T-cell (primary cell): ENCODE measurements around the gene DAGLB. TPM values are rescaled to one million over a fixed set of nuclear protein-coding genes. Genes with fewer than 3 reads are reported as not detected.
A peak's percentile ranks its signal among the peaks of the same experiment; 100 is the strongest.

Experiments
- ATAC-seq, 4 experiments: fragments of 200-7000 bp in 3 of 4; fragments of 150-1000 bp in 1 of 4; cut with Tn5 transposase; replicated peaks in 1 of 4; 1 replicate in 3 of 4; 2 replicates in 1 of 4; pipeline ENCODE4 v1.10.0; 2021; ENCODE audit warnings: moderate library complexity in 3 of 4, mild to moderate bottlenecking in 2 of 4, moderate number of reproducible peaks in 1 of 4
- CTCF ChIA-PET, 2 donors: fragments of 300-600 bp; sonication (Branson Sonifier 250); formaldehyde crosslinking; loops; one replicate each; lab custom pipeline; 2022; ENCODE audit warnings: antibody characterized with exemption in 2 of 2; lab: Charles Lee
- POLR2A ChIA-PET, 2 donors: fragments of 300-600 bp; sonication (Branson Sonifier 250); formaldehyde crosslinking; loops; one replicate each; lab custom pipeline; 2022; ENCODE audit warnings: antibody characterized with exemption in 2 of 2; lab: Charles Lee
- DNase-seq, 35 experiments: peaks; one replicate each; pipeline versions ENCODE4 v3.0.0 to v3.0.0-alpha.2; 2013 to 2023
- H3K27ac ChIP-seq: one replicate; pipeline ENCODE4 v1.5.1; 2013; ENCODE audit warnings: low read length
- H3K27me3 ChIP-seq, 2 experiments: replicated peaks in 1 of 2; 1 replicate in 1 of 2; 2 replicates in 1 of 2; pipeline versions ENCODE4 v1.6.1 to v1.7.0; 2013; ENCODE audit warnings: low read length in 1 of 2, mixed read lengths in 1 of 2; ENCODE audit not compliant: control insufficient read depth in 2 of 2, insufficient read depth in 2 of 2; ENCODE audit errors: extremely low read depth in 1 of 2
- H3K36me3 ChIP-seq, 2 donors: 1 replicate in 1 of 2; 2 replicates in 1 of 2; pipeline versions ENCODE4 v1.6.1 to v1.7.0; 2013; ENCODE audit warnings: low read length in 1 of 2; ENCODE audit not compliant: control insufficient read depth in 2 of 2, insufficient read depth in 1 of 2; ENCODE audit errors: extremely low read depth in 1 of 2
- H3K4me1 ChIP-seq, 2 experiments: 1 replicate in 1 of 2; 2 replicates in 1 of 2; pipeline versions ENCODE4 v1.6.1 to v1.7.0; 2013; ENCODE audit warnings: low read length in 2 of 2, mixed read lengths in 1 of 2; ENCODE audit not compliant: insufficient read depth in 2 of 2, control insufficient read depth in 1 of 2; ENCODE audit errors: extremely low read depth in 1 of 2
- H3K4me3 ChIP-seq, 2 donors: 1 replicate in 1 of 2; 2 replicates in 1 of 2; pipeline versions ENCODE4 v1.5.1 to v1.7.0; 2013; ENCODE audit warnings: mild to moderate bottlenecking in 2 of 2, low read length in 1 of 2, moderate library complexity in 1 of 2; ENCODE audit not compliant: control insufficient read depth in 1 of 2; ENCODE audit errors: extremely low read depth in 1 of 2
- H3K9me3 ChIP-seq: 2 replicates; pipeline ENCODE4 v1.7.0; 2013
- H3K27ac Mint-ChIP-seq, 2 donors: one replicate each; pipeline ENCODE4 v1.8.0; 2020 to 2021; ENCODE audit warnings: mild to moderate bottlenecking in 2 of 2, mixed read lengths in 2 of 2
- H3K27me3 Mint-ChIP-seq, 2 donors: one replicate each; pipeline ENCODE4 v1.8.0; 2021 to 2022; ENCODE audit warnings: mixed read lengths in 2 of 2
- H3K36me3 Mint-ChIP-seq: one replicate; pipeline ENCODE4 v1.8.0; 2021; ENCODE audit warnings: mixed read lengths
- H3K4me1 Mint-ChIP-seq, 3 donors: one replicate each; pipeline ENCODE4 v1.8.0; 2020 to 2022; ENCODE audit warnings: mixed read lengths in 3 of 3, mild to moderate bottlenecking in 1 of 3
- H3K4me3 Mint-ChIP-seq, 3 donors: one replicate each; pipeline ENCODE4 v1.8.0; 2020 to 2022; ENCODE audit warnings: mild to moderate bottlenecking in 3 of 3, mixed read lengths in 3 of 3, moderate library complexity in 3 of 3
- H3K9me3 Mint-ChIP-seq, 3 donors: one replicate each; pipeline ENCODE4 v1.8.0; 2020 to 2022; ENCODE audit warnings: mixed read lengths in 3 of 3
- WGBS: methylation state at CpG from one replicate; pipeline ENCODE4 v1.1.5; 2013; ENCODE audit warnings: missing lambda C conversion rate; ENCODE audit not compliant: insufficient coverage; 5-methylcytosine and 5-hydroxymethylcytosine counted together
- total RNA-seq, 35 experiments: library from RNA in 6 of 35; stranded (reverse) in 6 of 35; fragments of 120-200 nt in 1 of 35; gene quantifications; one replicate each; pipeline versions ENCODE4 v1.2.1 to v1.2.4 and lab custom pipeline; 2013 to 2026

DAGLB gene
- total RNA-seq, 5 donors from 2014 or later (not counting 1 experiment from before 2014, with no cell fraction given), result 23.9 to 45.0 (median 38.9) TPM

GRCh38 chr7:6422095-6422494 is 25.7 kb downstream of the DAGLB start:
- peaks cover 26% of the 10 kb centered on the region for H3K36me3 Mint-ChIP-seq
- no peak overlapping the region for H3K27ac ChIP-seq
- ATAC-seq (no peak), DNase-seq (no peak)
- no peaks in the 10 kb centered on the region for H3K27me3 ChIP-seq
- no peaks in the 10 kb centered on the region for H3K9me3 Mint-ChIP-seq
- H3K4me1 Mint-ChIP-seq, result peaks cover 0 to 13% (median 4%) of the 10 kb centered on the region in 3 donors
- POLR2A ChIA-PET, result no interaction called here
- no peak overlapping the region for H3K27ac Mint-ChIP-seq
- peak overlapping the region in 1 of 3 donors; percentile 5 for H3K4me3 Mint-ChIP-seq
- whole genome bisulfite sequencing, result 96% methylated on average over 7 of the region's 16 CpGs
- CTCF ChIA-PET, result no interaction called here
- peaks cover 2 to 44% of the 10 kb centered on the region in 2 donors for H3K36me3 ChIP-seq
- no peak overlapping the region for H3K4me3 ChIP-seq
- no peaks in the 10 kb centered on the region for H3K9me3 ChIP-seq
- peaks cover 0 to 11% of the 10 kb centered on the region in 2 experiments for H3K4me1 ChIP-seq
- no peaks in the 10 kb centered on the region for H3K27me3 Mint-ChIP-seq

- DNase-seq (no peak), ATAC-seq (no peak)
- ChIA-PET POLR2A (no interaction called here), CTCF (interaction anchor here in 1 of 2 donors (1.0 kb wide), 1 partner anchor 12 kb away, joined by 3 read pairs; no protein-coding TSS in a partner anchor)
- Histone ChIP-seq H3K4me3 (no peak overlapping the region), H3K27ac (no peak overlapping the region), H3K4me1 (peaks cover 0 to 11% of the 10 kb centered on the region in 2 experiments), H3K9me3 (no peaks in the 10 kb centered on the region), H3K36me3 (peaks cover 5 to 45% of the 10 kb centered on the region in 2 donors), H3K27me3 (no peaks in the 10 kb centered on the region)
- no peaks in the 10 kb centered on the region for H3K27me3 Mint-ChIP-seq
- peaks cover 34% of the 10 kb centered on the region for H3K36me3 Mint-ChIP-seq
- H3K9me3 Mint-ChIP-seq, result no peaks in the 10 kb centered on the region
- no peak overlapping the region for H3K4me3 Mint-ChIP-seq
- WGBS, result 100% methylated on average over 5 of the region's 10 CpGs
- H3K27ac Mint-ChIP-seq, result no peak overlapping the region
- H3K4me1 Mint-ChIP-seq, result peaks cover 0 to 13% (median 4%) of the 10 kb centered on the region in 3 donors
These were observed 27.1 kb downstream of the DAGLB start for GRCh38 chr7:6420680-6421079.

DNA sequence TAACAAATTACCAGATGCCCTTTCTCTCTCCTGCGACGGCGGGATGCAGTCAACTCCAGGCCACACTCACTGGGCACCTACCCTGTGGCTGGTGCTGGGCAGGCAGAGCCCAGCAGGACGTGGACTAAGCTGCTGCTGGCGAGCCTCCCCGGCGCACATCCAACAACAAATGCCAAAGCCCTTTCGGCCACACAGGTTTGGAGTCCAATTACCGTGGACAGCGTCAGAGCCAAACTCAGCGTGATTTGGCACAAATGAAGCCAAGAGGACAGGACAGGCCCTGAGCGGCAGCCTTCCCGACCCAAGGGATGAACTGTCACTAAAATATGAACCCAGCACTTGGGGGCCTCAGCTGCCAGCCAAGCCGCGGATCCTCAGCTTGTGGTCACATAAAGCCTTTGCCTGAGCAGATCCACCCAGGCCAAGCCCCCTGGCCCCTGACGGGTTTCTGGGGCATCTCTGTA is 28.4 kb downstream of the DAGLB start:
- ChIA-PET CTCF (interaction anchor here in 1 of 2 donors (0.6 kb wide), 1 partner anchor 38 kb away, joined by 4 read pairs; no protein-coding TSS in a partner anchor), POLR2A (interaction anchor here (0.6 kb wide), 2 partner anchors 562 to 1494 kb away, joined by 6 to 13 read pairs; no protein-coding TSS in a partner anchor)
- Mint-ChIP-seq H3K27me3 (no peaks in the 10 kb centered on the region), H3K4me1 (peaks cover 0 to 11% (median 4%) of the 10 kb centered on the region in 3 donors), H3K9me3 (no peaks in the 10 kb centered on the region), H3K4me3 (no peak overlapping the region), H3K36me3 (peaks cover 26% of the 10 kb centered on the region), H3K27ac (no peak overlapping the region)
- no peak overlapping the region for H3K27ac ChIP-seq
- 97% methylated on average over 13 of the region's 16 CpGs for WGBS
- ATAC-seq (no peak), DNase-seq (no peak)
- peaks cover 5 to 41% of the 10 kb centered on the region in 2 donors for H3K36me3 ChIP-seq
- peaks cover 0 to 11% of the 10 kb centered on the region in 2 experiments for H3K4me1 ChIP-seq
- H3K27me3 ChIP-seq, result no peaks in the 10 kb centered on the region
- no peaks in the 10 kb centered on the region for H3K9me3 ChIP-seq
- H3K4me3 ChIP-seq, result no peak overlapping the region

GRCh38 chr7:6417408-6417807 is 30.3 kb downstream of the DAGLB start:
- POLR2A ChIA-PET, result no interaction called here

GRCh38 chr7:6416516-6417145 is 31.1 kb downstream of the DAGLB start:
- DNase-seq (no peak), ATAC-seq (no peak)
- no peak overlapping the region for H3K27ac ChIP-seq
- no peaks in the 10 kb centered on the region for H3K27me3 ChIP-seq
- H3K9me3 ChIP-seq, result no peaks in the 10 kb centered on the region
- no peak overlapping the region for H3K27ac Mint-ChIP-seq
- H3K36me3 Mint-ChIP-seq, result peaks cover 27% of the 10 kb centered on the region
- no peaks in the 10 kb centered on the region for H3K4me1 Mint-ChIP-seq
- H3K27me3 Mint-ChIP-seq, result no peaks in the 10 kb centered on the region
- H3K36me3 ChIP-seq, result peaks cover 16 to 51% of the 10 kb centered on the region in 2 donors
- no peak overlapping the region for H3K4me3 ChIP-seq
- no peaks in the 10 kb centered on the region for H3K4me1 ChIP-seq
- no peaks in the 10 kb centered on the region for H3K9me3 Mint-ChIP-seq
- no peak overlapping the region for H3K4me3 Mint-ChIP-seq
- WGBS, result 97% methylated on average over 13 of the region's 23 CpGs
- CTCF ChIA-PET, result no interaction called here
- POLR2A ChIA-PET, result interaction anchor here in 1 of 2 donors (0.6 kb wide), 1 partner anchor 396 kb away, joined by 6 read pairs; no protein-coding TSS in a partner anchor

More at GRCh38 chr7:6417408-6417807, 30.3 kb downstream of the DAGLB start:
- no peaks in the 10 kb centered on the region for H3K9me3 Mint-ChIP-seq
- Histone ChIP-seq H3K9me3 (no peaks in the 10 kb centered on the region), H3K36me3 (peaks cover 9 to 47% of the 10 kb centered on the region in 2 donors), H3K27me3 (no peaks in the 10 kb centered on the region), H3K4me1 (no peaks in the 10 kb centered on the region), H3K27ac (no peak overlapping the region), H3K4me3 (no peak overlapping the region)
- DNase-seq (no peak), ATAC-seq (no peak)
- CTCF ChIA-PET, result no interaction called here
- no peaks in the 10 kb centered on the region for H3K27me3 Mint-ChIP-seq
- no peak overlapping the region for H3K4me3 Mint-ChIP-seq
- no peak overlapping the region for H3K27ac Mint-ChIP-seq
- H3K36me3 Mint-ChIP-seq, result peaks cover 20% of the 10 kb centered on the region
- 93% methylated on average over 3 of the region's 5 CpGs for WGBS
- no peaks in the 10 kb centered on the region for H3K4me1 Mint-ChIP-seq

DNA sequence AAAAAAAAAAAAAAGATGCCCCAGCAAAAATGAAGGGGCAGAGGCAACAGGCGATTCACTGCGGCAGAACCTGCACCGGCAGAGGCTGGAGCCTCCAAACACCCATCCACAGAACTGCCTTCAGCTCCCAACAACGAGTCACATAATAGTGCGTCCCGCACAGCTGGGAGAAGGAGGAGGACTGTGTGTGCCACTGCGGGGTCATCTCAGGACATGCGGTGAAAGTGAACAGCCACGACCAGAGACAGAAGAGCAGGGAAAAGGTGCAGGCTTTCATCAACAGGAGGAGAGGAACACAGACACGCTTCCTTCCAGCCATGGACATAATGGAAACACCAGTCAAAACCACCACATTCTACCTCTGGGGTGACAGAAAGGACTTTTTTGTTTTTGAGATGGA is 34.1 kb downstream of the DAGLB start:
- 93% methylated on average over 3 of the region's 10 CpGs for WGBS
- Mint-ChIP-seq H3K36me3 (peaks cover 46% of the 10 kb centered on the region), H3K27me3 (no peaks in the 10 kb centered on the region), H3K9me3 (no peaks in the 10 kb centered on the region), H3K27ac (no peak overlapping the region), H3K4me1 (no peaks in the 10 kb centered on the region), H3K4me3 (no peak overlapping the region)
- Histone ChIP-seq H3K36me3 (peaks cover 25 to 56% of the 10 kb centered on the region in 2 donors), H3K4me3 (no peak overlapping the region), H3K27me3 (no peaks in the 10 kb centered on the region), H3K4me1 (no peaks in the 10 kb centered on the region), H3K27ac (no peak overlapping the region), H3K9me3 (no peaks in the 10 kb centered on the region)
- no peak for DNase-seq
- ATAC-seq, result no peak
- ChIA-PET CTCF (no interaction called here), POLR2A (no interaction called here)
